Measurements from ENCODE around the gene TUBGCP6.
"Not testable (repeated sequence)": the region's sequence is repeated elsewhere in the genome, so short reads cannot be mapped to it uniquely, and the experiment has no call there.

TUBGCP6 gene

GRCh38 chr22:50169774-50170341 is 75.0 kb downstream of the TUBGCP6 start:
- DNase-seq (ENCODE audit: low read depth, low spot score) = no peak

GRCh38 chr22:50169181-50169759 is 75.6 kb downstream of the TUBGCP6 start:
- DNase-seq (ENCODE audit: low read depth, low spot score) = no peak

DNA sequence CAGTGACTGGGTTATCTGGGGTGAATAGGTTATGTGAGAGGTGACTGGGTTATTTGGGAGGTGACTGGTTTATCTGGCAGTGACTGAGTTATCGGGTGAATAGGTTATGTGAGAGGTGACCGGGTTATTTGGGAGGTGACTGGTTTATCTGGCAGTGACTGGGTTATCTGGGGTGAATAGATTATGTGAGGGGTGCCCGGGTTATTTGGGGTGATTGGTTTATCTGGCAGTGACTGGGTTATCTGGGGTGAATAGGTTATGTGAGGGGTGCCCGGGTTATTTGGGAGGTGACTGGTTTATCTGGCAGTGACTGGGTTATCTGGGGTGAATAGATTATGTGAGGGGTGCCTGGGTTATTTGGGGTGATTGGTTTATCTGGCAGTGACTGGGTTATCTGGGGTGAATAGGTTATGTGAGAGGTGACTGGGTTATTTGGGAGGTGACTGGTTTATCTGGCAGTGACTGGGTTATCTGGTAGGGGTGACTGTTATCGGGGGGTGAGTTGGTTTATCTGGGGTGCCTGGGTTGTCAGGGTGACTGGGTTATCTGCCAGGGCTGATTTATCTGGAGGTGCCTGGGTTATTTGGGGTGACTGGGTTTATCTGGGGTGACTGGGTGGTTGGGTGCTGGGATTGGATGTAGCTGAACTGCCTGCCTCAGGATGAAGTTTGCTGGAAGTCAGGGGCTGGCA is 76.2 kb downstream of the TUBGCP6 start:
- DNase-seq (ENCODE audit: low read depth, low spot score) = not testable (repeated sequence)

DNA sequence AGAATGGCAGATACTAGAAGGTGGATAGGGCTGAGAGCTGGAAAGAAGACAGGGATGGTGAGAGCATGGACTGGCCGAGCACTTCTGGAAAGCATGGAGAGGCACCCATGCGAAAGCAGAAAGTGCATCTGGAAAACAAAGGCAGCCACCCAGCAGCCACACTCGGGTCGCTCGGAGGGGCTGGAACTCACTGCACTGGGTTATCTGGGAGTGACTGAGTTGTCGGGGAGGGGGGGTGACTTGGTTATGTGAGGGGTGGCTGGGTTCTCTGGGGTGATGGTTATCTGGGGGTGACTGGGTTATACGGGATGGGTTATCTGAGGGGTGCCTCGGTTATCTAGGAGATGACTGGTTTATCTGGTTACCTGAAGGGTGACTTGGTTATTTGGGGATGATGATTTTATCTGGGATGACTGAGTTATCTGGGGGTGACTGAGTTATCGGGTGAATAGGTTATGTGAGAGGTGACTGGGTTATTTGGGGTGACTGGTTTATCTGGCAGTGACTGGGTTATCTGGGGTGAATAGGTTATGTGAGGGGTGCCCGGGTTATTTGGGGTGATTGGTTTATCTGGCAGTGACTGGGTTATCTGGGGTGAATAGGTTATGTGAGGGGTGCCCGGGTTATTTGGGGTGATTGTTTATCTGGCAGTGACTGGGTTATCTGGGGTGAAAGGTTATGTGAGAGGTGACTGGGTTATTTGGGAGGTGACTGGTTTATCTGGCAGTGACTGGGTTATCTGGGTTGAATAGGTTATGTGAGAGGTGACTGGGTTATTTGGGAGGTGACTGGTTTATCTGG is 76.9 kb downstream of the TUBGCP6 start:
- DNase-seq (ENCODE audit: low read depth, low spot score) = no peak
